ENCODE measurements around the gene GRK3. TPM values are rescaled to one million over a fixed set of nuclear protein-coding genes. Genes with fewer than 3 reads are reported as not detected.
"Not testable (repeated sequence)": the region's sequence is repeated elsewhere in the genome, so short reads cannot be mapped to it uniquely, and the experiment has no call there.

GRK3 gene
- total RNA-seq, 2 donors from 2014 or later: 5.8 to 27.2 TPM

GRCh38 chr22:25572708-25573171, 8.3 kb downstream of the GRK3 start:
- Mint-ChIP-seq H3K36me3 (ENCODE audit: low read depth) (no peaks in the 10 kb centered on the region), H3K27ac (peak overlapping the region; percentile 15), H3K9me3 (peaks cover 4% of the 10 kb centered on the region), H3K4me1 (no peaks in the 10 kb centered on the region), H3K4me3 (no peak overlapping the region), H3K27me3 (peaks cover 23% of the 10 kb centered on the region)
- ATAC-seq (replicated peaks): peak; percentile 54

GRCh38 chr22:25573841-25574240, 9.4 kb downstream of the GRK3 start:
- peaks cover 28% of the 10 kb centered on the region for H3K27me3 Mint-ChIP-seq
- ATAC-seq (replicated peaks): no peak
- no peaks in the 10 kb centered on the region for H3K4me1 Mint-ChIP-seq
- H3K9me3 Mint-ChIP-seq: peaks cover 4% of the 10 kb centered on the region
- H3K36me3 Mint-ChIP-seq (ENCODE audit: low read depth): no peaks in the 10 kb centered on the region
- no peak overlapping the region for H3K4me3 Mint-ChIP-seq
- H3K27ac Mint-ChIP-seq: no peak overlapping the region

DNA sequence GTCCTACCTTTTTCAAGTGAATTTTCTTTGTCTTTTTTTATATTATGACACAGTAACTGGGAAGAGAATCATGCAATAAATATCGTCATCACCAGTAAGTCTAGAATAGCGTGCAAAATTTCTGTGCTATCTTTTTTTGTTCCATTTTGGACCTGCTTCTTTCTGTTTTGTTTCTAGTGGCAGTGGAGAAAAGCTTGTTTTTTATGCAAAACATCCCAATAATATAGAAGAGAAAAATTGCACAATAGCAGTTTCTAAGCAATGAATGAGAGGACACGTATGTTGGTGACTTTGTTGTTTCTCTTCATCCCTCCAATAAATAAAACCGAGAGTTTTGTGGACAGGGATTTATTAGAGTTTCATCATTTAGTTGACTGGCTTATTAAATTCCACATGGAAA, 10.3 kb downstream of the GRK3 start:
- Mint-ChIP-seq H3K27me3 (peaks cover 21% of the 10 kb centered on the region), H3K27ac (no peak overlapping the region), H3K4me1 (no peaks in the 10 kb centered on the region), H3K4me3 (no peak overlapping the region), H3K36me3 (ENCODE audit: low read depth) (no peaks in the 10 kb centered on the region), H3K9me3 (peaks cover 4% of the 10 kb centered on the region)
- no peak for ATAC-seq (replicated peaks)

GRCh38 chr22:25575674-25576392, 11.4 kb downstream of the GRK3 start:
- not testable (repeated sequence) for H3K9me3 Mint-ChIP-seq; H3K4me3 Mint-ChIP-seq; H3K27ac Mint-ChIP-seq; ATAC-seq (replicated peaks); H3K4me1 Mint-ChIP-seq; H3K36me3 Mint-ChIP-seq (ENCODE audit: low read depth)
- peaks cover 23% of the 10 kb centered on the region for H3K27me3 Mint-ChIP-seq

DNA sequence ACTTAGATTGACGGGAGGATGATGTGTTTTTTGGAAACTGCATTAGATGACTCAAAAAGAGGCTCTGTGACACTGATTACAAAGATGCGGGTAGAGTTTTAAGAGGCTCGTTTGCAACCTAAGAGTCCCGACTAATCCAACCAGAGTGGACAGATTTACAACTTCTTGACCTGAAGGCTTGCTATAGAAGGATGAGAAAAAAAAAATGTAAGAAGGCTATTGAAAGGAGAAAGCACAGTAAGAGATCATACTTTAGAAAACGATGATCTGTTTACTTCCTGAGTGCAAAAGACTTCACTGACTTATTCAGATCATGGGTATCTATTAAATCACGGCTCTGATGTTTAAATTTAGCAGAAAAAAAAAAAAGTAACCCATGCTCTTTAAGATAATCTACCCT, 17.0 kb downstream of the GRK3 start:
- not testable (repeated sequence) for H3K36me3 Mint-ChIP-seq (ENCODE audit: low read depth); H3K27ac Mint-ChIP-seq; H3K4me1 Mint-ChIP-seq; H3K4me3 Mint-ChIP-seq; H3K9me3 Mint-ChIP-seq; ATAC-seq (replicated peaks)
- H3K27me3 Mint-ChIP-seq: peaks cover 13% of the 10 kb centered on the region

- no peak for ATAC-seq (replicated peaks)
- Mint-ChIP-seq H3K27ac (no peak overlapping the region), H3K9me3 (no peaks in the 10 kb centered on the region), H3K27me3 (peaks cover 15% of the 10 kb centered on the region), H3K4me1 (no peaks in the 10 kb centered on the region), H3K4me3 (no peak overlapping the region), H3K36me3 (ENCODE audit: low read depth) (no peaks in the 10 kb centered on the region)
These were observed 18.5 kb downstream of the GRK3 start for GRCh38 chr22:25582946-25583345.

DNA sequence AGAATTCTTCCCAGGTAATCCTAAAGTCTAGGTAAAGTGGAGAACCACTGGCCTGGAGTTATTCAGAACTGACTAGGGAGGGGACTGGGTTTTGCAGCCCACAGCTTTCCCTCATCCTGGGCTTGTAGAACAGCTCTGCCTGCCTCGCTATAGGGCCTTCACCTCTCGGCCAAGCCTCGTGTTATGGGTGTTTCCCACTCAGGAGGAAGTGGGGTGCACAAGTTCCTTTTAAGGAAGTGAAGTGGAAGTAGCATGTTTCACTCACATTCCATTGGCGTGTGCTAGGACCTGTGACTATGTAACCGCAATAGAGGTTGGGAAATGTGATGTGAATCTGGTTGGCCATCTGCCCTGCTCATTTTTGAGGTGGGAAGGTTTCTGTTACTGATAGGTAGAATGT, 20.5 kb downstream of the GRK3 start:
- not testable (repeated sequence) for H3K27ac Mint-ChIP-seq; H3K4me3 Mint-ChIP-seq; H3K9me3 Mint-ChIP-seq; H3K27me3 Mint-ChIP-seq; H3K4me1 Mint-ChIP-seq; ATAC-seq (replicated peaks); H3K36me3 Mint-ChIP-seq (ENCODE audit: low read depth)

GRCh38 chr22:25589664-25590063, 25.2 kb downstream of the GRK3 start:
- not testable (repeated sequence) for H3K4me1 Mint-ChIP-seq; H3K36me3 Mint-ChIP-seq (ENCODE audit: low read depth); H3K4me3 Mint-ChIP-seq; ATAC-seq (replicated peaks); H3K9me3 Mint-ChIP-seq; H3K27ac Mint-ChIP-seq
- H3K27me3 Mint-ChIP-seq: peaks cover 15% of the 10 kb centered on the region

DNA sequence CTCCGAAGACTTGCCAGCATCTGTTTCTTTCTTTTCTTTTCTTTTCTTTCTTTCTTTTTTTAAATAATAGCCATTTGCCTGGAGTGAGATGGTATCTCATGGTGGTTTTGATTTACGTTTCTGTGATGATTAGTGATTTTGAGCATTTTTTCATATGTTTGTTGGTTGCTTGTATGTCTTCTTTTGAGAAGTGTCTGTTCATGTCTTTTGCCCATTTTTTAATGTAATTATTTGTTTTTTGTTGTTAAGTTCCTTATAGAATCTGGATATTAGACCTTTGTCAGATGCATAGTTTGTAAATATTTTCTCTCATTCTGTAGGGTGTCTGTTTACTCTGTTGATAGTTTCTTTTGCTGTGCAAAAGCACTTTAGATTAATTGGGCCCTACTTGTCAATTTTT, 28.8 kb downstream of the GRK3 start:
- not testable (repeated sequence) for H3K36me3 Mint-ChIP-seq (ENCODE audit: low read depth); H3K9me3 Mint-ChIP-seq; H3K4me1 Mint-ChIP-seq; H3K4me3 Mint-ChIP-seq; H3K27ac Mint-ChIP-seq; ATAC-seq (replicated peaks)
- H3K27me3 Mint-ChIP-seq: peaks cover 15% of the 10 kb centered on the region

- Mint-ChIP-seq H3K27ac (no peak overlapping the region), H3K36me3 (ENCODE audit: low read depth) (no peaks in the 10 kb centered on the region), H3K9me3 (peaks cover 3% of the 10 kb centered on the region), H3K4me1 (no peaks in the 10 kb centered on the region), H3K27me3 (peaks cover 8% of the 10 kb centered on the region), H3K4me3 (no peak overlapping the region)
- ATAC-seq (replicated peaks): no peak
These were observed 34.1 kb downstream of the GRK3 start for GRCh38 chr22:25598609-25599008.

GRCh38 chr22:25602445-25602844, 38.0 kb downstream of the GRK3 start:
- H3K4me3 Mint-ChIP-seq: no peak overlapping the region
- H3K27ac Mint-ChIP-seq: no peak overlapping the region
- H3K9me3 Mint-ChIP-seq: no peaks in the 10 kb centered on the region
- H3K4me1 Mint-ChIP-seq: no peaks in the 10 kb centered on the region
- ATAC-seq (replicated peaks): no peak
- H3K36me3 Mint-ChIP-seq (ENCODE audit: low read depth): no peaks in the 10 kb centered on the region
- H3K27me3 Mint-ChIP-seq: no peaks in the 10 kb centered on the region

DNA sequence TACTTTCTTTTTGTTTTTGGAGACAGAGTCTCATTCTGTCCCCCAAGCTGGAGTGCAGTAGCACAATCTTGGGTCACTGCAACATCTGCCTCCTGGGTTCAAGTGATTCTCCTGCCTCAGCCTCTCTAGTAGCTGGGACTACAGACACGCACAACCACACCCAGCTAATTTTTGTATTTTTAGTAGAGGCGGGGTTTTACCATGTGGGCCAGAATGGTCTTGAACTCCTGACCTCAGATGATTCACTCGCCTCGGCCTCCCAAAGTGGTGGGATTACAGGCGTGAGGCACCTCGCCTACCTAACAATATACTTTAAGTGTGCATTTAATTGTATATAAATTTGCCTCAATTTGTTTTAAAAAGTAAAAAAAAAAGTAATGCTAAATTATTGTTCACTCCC, 38.4 kb downstream of the GRK3 start:
- no peaks in the 10 kb centered on the region for H3K9me3 Mint-ChIP-seq
- no peaks in the 10 kb centered on the region for H3K4me1 Mint-ChIP-seq
- no peaks in the 10 kb centered on the region for H3K27me3 Mint-ChIP-seq
- no peaks in the 10 kb centered on the region for H3K36me3 Mint-ChIP-seq (ENCODE audit: low read depth)
- H3K4me3 Mint-ChIP-seq: no peak overlapping the region
- ATAC-seq (replicated peaks): no peak
- H3K27ac Mint-ChIP-seq: no peak overlapping the region

- H3K4me1 Mint-ChIP-seq; H3K36me3 Mint-ChIP-seq (ENCODE audit: low read depth); H3K27me3 Mint-ChIP-seq; ATAC-seq (replicated peaks); H3K9me3 Mint-ChIP-seq; H3K4me3 Mint-ChIP-seq; H3K27ac Mint-ChIP-seq: not testable (repeated sequence)
These were observed 40.7 kb downstream of the GRK3 start for GRCh38 chr22:25605146-25605545.

DNA sequence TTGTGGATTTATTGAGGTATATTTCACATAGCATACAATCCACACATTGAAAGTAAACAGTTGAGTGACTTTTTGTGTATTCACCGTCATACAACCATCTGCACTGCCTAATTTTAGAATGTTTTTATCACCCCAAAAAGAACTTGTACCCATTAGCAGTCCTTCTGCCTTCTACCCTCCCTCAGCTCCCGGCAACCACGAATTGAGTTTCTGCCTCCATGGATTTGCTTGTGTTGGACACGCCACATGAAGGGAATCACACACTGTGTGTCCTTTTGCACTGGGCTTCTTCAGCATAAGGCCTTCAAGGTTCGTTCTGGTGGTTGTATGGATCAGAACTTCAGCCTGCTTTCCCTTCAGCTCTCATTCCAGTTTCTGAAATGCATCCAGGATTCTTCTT, 41.1 kb downstream of the GRK3 start:
- not testable (repeated sequence) for H3K27me3 Mint-ChIP-seq; H3K9me3 Mint-ChIP-seq; H3K27ac Mint-ChIP-seq; H3K4me1 Mint-ChIP-seq; H3K4me3 Mint-ChIP-seq; H3K36me3 Mint-ChIP-seq (ENCODE audit: low read depth); ATAC-seq (replicated peaks)

DNA sequence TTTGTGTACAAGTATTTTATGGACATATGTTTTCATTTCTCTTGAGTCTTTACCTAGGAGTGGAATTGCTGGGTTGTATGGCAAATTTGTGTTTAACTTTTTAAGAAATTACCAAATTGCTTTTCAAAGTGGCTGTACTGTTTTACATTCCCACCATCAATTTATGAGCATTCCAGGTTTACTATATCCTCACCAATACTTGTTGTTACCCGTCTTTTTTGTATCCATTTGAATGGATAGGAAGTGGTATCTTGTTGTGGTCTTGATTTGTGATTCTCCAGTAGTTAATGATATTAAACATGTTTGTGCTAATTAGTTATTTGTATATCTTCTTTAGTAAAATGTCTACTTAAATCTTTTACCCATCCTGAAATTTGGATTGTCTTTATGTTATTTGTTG, 46.8 kb downstream of the GRK3 start:
- H3K4me3 Mint-ChIP-seq; H3K27ac Mint-ChIP-seq; H3K36me3 Mint-ChIP-seq (ENCODE audit: low read depth); H3K4me1 Mint-ChIP-seq; H3K9me3 Mint-ChIP-seq; H3K27me3 Mint-ChIP-seq; ATAC-seq (replicated peaks): not testable (repeated sequence)

- not testable (repeated sequence) for H3K27me3 Mint-ChIP-seq; H3K4me1 Mint-ChIP-seq; H3K27ac Mint-ChIP-seq; ATAC-seq (replicated peaks); H3K9me3 Mint-ChIP-seq; H3K4me3 Mint-ChIP-seq; H3K36me3 Mint-ChIP-seq (ENCODE audit: low read depth)
These were observed 48.7 kb downstream of the GRK3 start for GRCh38 chr22:25613131-25613530.
